Stimulated activated CD8-positive, alpha-beta memory T cell treated with anti-CD3 and anti-CD28 coated beads, Interleukin-4, amount 100 ng/mL, for 24 hours (primary cell): Measurements from ENCODE around the gene UNC93A.
"Not testable (repeated sequence)": the region's sequence is repeated elsewhere in the genome, so short reads cannot be mapped to it uniquely, and the experiment has no call there.

Experiments used
- DNase-seq: peaks from one replicate; pipeline ENCODE4 v3.0.0-alpha.2; 2020; ENCODE audit warnings: low read depth

Gene UNC93A

DNA sequence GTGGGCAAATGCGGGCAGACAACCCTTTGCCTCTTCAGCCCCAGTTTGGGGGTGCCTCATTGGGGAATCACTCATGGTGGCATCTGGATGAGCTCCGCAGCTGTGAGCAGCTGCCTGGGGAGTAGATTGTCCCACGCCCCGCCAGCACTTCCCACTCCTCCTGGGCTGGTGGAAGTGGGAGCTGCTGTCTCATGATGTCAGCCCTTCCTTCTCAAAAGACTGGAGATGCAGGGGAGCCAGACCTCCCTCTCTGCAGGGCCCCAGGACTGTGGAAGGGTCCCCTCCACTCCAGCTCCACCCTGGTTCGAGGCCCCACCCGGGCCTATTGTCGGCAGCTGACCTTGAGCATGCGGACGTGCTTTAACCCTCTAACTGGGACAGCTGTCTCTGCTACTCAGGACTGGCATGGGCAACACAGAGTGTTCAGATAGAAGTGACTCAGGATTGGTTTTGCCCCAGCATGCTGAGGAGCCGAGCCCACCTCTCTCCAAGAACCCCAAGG is 2.0 kb downstream of the UNC93A start:
- DNase-seq, result no peak

DNA sequence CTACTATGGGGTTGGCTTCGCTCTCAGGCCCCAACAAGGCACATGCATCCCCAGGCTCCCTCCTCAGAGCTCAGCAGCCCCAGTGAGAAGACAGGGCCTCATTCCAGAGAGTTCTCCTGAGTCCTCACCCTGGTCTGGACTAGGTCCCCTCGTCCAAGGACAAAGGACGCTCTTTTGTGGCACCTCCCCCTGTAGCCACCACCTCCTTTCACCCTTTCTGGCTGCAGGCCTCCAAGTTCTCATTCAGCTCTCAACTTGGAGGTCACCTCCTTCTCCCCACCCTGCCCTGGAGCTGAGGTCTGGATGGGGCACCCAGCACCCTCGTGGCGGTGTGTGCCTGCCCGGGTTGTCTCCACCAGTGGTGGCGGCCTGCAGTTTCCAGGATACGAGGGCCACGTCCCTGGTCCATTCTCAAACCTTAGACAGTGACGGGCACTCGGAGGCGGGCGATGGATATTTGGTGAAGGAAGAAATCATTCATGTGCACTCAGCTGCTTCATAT is 2.5 kb downstream of the UNC93A start:
- no peak for DNase-seq

DNA sequence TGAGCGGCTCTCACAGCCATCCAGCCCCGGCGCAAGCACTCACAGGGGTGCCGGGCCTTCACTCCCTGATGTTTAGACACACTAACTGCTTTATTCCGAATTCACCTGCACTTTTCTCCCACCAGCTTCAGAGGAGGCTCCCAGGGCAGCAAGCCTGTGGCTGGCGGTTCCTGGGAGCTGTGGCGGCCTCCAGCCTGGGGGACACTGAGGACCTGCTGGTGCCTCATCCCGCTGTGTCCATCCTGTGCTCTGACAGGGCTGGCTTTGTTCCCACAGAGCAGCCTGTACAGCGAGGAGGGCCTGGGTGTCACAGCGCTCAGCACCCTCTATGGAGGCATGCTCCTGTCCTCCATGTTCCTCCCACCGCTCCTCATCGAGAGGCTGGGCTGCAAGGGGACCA is 3.1 kb downstream of the UNC93A start:
- DNase-seq, result no peak

DNA sequence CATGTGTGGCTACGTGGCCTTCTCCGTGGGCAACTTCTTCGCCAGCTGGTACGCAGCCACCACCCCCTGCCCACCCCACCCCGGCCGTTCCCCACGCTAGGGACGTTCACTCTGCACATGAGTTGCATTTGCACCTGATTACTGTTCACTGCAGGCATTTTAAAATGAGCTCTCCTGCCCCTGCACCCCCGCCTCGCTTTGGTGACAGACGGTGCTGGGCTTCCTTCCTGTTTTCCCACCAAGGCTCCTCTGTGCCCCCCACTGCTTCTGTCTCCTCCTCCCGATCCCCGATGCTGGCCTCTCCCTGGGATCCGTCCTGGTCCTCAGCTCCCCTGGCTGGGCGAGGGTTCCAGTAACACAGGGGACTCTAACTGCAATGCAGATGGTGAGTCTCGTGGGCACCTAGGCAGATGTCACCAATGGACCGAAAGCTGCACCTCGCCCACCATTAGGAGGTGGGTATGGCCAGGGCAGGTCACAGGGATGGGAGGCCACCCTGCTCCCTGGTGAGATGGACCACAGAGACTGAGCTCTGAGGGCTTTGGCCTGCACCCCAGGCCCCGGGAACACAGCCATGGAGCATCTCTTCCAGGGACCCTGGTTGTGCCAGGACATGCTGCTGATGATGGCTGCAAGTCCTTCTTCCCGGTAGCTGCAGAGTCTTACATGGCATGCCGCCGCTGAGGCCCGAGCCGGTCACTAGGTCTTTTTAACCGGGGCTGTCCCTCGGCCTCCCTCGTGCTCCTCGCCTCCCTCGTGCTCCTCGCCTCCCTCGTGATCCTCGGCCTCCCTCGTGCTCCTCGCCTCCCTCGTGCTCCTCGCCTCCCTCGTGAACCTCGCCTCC is 3.8 kb downstream of the UNC93A start:
- DNase-seq, result no peak

DNA sequence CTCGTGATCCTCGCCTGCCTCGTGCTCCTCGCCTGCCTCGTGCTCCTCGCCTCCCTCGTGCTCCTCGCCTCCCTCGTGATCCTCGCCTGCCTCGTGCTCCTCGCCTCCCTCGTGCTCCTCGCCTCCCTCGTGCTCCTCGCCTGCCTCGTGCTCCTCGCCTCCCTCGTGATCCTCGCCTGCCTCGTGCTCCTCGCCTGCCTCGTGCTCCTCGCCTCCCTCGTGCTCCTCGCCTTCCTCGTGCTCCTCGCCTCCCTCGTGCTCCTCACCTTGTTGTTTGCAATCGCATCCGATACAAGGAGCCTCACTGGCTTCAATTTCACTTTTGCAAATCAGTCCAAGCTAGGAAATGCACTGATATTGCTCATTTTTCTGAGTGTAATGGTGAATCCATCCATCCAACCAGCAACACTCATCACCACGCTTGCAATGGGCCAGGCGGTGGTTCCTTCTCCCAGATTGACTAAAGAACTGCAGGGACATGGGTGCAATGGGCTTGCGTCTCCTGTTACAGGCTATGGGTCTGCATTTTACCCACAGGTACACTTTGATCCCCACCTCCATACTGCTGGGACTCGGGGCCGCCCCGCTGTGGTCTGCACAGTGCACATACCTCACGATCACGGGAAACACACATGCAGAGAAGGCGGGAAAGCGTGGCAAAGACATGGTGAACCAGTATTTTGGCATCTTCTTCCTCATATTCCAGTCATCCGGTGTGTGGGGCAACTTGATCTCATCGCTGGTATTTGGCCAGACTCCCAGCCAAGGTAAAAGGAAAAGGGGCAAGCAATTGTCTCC is 4.6 kb downstream of the UNC93A start:
- DNase-seq, result no peak

DNA sequence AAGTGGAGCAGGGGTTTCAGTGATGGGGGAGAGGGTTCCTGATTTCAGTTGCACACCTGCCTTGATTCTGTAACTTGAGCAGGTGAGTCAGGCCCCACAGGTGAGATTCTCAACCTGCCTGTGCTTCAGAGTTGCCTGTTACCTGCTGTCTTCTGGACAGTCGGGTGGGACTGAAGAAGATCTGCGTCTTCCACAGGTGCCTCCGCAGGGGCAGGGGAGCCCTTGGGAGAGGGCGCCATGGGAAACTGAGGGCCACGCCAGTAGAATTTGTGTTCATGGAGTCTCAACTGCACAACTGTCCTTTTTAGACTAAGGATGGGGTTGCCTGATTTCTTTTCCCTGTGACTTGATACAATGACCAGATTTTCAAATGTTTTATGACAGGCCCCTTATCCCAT is 5.2 kb downstream of the UNC93A start:
- no peak for DNase-seq

DNA sequence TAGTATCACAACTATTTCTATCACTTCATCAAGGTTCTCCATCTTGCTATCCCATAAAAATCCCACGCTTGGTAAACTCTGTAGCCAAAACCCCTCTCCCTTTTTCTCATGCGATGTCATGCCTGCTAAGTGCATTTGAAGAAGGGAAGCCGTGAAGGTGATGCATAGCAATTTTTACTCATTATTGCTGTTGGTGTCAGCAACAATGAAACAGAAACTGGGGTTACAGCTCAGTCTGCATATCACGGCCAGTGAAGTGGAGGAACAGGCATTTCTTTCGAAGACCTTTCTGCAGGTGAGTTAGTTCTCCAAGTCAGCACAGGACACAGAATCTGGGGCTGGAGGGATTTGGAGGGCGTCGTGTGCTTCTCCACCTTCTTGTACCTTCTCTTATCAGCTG is 5.8 kb downstream of the UNC93A start:
- DNase-seq, result no peak

DNA sequence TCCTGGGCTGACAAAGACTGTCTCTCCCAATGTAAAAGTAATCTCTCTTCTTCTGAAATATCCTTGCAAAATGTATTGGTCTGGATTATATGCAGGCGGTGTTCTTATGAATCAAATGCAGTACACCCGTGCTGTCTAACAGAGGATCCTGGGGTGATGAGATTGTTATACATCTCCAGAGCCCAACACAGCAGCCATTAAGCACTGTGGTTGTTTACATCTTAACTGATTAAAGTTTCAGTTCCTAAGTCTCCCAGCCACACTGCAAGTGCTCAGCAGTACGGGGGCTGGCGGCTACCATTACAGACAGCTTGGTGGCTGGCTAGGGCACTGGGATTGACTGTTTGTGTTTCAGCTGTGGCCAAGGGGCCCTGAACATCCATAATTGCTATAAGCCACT is 7.0 kb downstream of the UNC93A start:
- no peak for DNase-seq

DNA sequence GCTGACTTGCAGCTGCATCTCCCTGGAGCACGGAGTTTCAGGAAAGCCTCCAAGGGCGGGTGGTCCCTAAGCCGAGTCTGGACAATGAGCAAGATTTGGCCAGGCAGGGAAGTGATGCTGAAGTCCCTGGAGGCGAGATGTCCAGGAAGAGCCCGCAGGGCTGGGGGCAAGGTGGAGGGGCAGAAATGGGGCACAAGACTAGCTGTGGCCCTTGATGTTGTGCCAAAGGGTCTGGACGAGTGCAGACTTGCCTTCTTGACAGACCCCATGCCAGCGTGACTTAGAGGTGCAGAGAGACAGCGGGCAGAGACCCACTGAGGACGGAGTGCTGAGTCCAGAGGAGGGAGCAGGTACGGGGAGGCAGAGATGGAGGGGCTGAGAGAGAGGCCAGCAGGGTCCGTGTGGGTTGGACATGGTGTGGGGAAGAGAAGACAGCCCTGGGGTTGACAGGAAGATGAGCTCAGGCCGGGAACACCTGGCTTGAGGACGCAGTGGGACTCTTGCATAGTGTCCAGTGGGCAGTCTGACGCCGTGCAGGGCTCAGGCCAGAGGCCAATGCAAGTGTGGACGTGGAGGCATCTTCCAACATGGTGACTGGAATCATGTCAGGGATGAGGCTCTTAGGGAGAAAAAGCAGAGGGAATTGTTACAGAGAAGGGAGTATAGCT is 8.7 kb downstream of the UNC93A start:
- DNase-seq, result no peak

DNA sequence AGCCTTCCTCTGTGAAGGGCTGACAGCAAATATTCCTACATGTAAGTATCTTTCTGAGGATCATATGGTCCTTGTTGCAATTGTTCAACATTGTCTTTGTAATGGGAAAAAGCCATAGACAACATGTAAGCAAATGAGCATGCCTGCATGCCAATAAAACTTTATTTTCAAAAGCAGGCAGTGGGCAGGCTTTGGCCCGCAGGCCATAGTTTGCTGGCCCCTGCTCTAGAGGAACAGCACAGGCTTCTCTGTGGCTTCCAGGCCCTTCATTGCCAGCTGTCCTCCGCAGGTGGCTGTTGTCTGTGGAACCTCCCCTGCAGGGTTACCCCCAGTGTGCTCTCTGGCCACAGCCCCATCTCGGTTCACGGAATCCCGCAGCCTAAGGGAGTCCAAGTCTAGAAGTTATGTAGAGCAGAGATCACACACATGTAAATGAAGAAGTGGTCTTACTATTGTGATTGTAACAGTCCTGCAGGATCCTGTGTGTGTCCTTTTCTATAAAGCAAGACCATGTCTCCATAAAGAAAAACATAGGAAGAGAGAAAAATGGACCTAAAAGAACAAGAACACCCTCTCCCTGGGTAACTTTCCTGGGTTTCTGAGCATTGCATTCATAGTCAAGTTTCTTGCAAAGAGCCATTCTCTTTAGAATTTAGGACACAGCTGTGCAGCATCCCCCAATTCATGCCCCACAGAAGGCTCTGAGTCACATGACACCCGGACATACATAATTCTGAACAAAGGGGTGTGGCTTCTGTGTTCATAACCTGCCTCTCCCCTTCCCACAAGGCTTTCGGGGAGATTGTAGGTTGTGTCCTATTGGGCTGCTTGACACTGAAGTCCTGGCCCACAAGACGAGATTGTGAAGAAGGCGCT is 10.0 kb downstream of the UNC93A start:
- DNase-seq, result no peak

DNA sequence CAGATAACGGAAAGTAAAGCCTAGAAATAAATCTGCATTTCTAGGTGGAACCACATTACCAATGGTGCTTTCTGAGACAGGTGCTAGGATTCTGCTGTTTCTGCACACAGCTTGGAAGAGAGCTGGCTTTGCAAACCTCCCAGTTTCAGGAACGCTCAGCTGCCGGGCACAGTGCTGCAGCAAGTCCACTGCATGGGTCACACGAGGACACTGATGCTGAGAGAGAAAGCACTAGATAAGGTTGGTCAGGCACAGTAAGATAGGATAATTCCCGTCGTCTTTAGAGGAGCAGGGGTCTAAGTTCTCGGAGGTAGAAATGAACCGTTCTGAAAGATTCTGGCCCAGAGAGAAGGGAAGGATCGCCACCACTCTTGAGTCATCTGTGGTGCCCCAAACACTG is 11.0 kb downstream of the UNC93A start:
- no peak for DNase-seq

DNA sequence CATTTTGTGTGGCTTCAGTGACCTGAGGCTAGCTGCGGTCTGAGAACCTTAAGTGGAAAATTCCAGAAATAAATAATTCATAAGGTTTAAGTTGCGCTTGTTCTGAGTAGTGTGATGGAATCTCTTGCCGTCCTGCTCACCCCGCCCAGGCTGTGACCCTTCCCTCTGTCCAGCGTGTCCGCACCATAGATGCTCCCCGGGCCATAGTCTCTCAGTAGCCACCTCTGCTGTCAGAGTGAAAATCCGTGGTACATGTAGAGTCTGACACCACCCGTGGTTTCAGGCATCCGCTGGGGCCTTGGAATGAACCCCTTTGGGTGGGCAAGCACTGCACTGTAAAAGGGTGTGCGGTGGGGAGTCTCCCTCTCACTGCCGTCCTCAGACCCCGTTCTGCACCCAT is 11.7 kb downstream of the UNC93A start:
- DNase-seq, result no peak

DNA sequence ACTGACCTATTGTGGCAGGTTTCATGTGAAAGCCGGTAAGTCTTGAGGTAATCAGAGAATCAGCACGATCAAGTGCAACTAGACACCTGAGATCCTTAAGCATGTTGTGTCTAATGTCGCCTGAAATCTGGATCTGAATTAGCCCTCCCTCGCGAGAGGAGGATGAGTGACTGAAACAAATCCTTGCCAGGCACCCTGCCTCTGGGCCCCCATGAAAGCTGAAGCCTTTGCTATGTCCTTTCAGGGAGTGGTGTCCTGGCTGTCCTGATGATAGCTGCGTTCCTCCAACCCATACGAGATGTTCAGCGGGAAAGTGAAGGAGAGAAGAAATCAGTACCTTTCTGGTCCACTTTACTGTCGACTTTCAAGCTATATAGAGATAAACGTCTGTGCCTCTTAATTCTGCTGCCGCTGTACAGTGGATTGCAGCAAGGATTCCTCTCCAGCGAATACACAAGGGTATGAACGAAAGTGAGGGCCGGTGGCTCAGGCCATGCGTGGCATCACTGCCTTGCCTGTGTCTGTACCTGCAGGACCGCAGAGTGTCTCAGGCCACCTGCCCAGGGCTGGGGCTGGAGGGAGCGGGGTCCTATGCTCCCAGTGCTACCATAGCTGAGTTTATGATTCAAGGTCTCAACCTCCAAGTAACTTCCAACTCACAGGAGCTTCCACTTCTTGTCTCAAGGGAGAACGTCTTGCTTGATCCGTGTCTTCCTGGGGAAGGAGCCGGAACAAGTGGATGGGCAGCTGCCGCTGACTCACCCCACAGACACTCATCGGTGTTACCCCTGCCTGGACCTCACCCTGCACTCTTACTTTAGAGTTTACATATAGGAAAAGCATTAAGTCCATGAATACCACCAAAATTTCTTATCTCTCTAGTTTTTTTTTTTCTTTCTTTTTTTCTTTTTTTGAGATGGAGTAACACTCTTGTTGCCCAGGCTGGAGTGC is 12.8 kb downstream of the UNC93A start:
- DNase-seq, result no peak

DNA sequence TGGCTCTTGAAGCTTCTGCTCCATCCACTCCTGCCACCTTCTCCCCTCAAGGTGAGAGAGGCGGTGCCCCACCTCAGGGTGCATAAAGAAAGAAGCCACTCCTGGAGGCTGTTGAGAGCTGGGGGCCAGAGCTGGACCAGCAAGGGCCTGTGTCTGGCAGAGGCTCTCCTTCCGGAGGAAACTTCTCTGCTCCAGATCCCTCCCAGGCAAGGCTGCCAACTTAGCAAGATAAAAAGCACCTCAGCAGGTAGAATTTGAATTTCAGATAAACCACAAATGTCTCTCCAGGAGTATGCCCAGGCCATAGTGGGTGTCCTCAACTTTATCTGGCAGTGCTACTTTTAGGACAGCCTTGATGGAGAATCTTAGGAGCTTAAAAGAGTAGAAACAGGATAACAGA is 13.8 kb downstream of the UNC93A start:
- DNase-seq, result no peak

DNA sequence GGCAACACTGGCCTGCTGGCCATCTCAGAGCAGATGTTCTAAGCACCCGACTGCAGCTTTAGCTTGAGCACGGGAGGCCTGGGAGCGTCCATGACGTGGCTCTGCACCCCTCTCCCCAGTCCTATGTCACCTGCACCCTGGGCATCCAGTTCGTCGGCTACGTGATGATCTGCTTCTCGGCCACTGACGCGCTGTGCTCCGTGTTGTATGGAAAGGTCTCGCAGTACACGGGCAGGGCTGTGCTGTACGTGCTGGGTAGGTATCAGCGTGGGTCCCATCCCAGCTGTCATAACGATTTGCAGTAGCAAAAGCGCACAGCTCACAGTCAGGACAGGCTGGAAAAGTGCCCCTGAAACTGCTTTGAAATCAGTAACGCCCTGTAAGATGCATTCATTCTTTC is 14.7 kb downstream of the UNC93A start:
- DNase-seq, result no peak

DNA sequence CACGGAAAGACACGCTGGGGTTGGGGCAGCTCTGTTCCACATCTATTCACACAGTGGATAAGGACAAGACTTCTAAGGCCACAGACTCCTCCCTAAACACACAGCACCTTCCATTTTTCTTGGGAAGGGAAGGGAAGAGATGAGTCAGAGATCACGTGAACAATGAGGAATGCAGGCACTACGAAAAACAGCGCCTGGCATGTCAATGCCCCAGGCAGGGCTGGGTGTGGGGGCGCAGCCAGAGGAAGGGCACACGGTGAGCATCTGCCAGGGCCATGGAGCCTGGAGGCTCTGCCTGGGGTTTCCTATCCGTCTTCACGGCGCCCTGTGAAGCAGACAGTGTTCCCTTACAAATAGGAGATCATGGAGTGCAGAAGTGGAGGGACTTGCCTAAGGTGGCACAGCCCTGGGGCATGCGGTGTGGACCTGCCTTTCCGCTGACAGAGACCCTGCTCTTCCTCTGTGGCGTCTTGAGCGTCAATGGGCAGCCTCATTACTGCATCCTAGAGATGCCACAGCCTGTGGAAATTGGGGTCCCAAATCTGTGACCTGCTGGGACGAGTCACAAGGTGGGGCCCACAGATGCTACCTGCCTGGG is 15.4 kb downstream of the UNC93A start:
- DNase-seq, result no peak

DNA sequence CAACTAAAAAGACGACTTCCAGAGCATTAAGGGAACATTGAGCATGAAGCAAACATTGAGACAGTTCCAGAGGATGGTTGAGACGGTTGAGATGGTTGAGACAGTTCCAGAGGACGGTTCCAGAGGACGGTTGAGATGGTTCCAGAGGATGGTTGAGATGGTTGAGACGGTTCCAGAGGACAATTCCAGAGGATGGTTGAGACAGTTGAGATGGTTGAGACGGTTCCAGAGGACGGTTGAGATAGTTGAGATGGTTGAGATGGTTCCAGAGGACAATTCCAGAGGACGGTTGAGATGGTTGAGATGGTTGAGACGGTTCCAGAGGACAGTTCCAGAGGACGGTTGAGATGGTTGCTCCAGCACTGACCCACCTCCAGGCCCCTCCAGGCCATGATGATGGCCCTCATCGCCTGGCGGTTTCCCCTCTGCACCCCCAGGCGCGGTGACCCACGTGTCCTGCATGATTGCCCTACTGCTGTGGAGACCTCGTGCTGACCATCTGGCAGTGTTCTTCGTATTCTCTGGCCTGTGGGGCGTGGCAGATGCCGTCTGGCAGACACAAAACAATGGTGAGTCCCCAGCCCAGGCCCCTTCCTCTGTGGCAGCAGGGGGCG is 16.3 kb downstream of the UNC93A start:
- no peak for DNase-seq

DNA sequence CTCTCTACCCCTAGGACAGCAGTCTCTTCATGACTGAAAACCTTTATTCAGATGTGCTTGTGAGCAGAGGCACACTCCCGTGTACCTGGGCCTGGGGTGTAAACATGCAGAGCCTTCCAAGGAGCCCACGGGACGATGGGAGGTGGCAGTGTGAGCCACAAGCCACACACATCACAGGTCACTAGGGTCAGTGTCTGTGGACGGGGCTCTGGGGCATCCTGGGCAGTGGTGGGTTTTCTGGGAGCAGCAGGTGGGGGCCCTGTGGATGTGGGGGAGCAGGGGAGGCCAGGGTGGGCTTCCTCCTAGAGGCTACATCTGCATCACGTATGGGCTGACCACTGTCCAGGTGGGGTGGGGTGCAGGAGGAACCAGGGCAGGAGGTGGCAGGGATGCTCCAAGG is 17.1 kb downstream of the UNC93A start:
- no peak for DNase-seq

DNA sequence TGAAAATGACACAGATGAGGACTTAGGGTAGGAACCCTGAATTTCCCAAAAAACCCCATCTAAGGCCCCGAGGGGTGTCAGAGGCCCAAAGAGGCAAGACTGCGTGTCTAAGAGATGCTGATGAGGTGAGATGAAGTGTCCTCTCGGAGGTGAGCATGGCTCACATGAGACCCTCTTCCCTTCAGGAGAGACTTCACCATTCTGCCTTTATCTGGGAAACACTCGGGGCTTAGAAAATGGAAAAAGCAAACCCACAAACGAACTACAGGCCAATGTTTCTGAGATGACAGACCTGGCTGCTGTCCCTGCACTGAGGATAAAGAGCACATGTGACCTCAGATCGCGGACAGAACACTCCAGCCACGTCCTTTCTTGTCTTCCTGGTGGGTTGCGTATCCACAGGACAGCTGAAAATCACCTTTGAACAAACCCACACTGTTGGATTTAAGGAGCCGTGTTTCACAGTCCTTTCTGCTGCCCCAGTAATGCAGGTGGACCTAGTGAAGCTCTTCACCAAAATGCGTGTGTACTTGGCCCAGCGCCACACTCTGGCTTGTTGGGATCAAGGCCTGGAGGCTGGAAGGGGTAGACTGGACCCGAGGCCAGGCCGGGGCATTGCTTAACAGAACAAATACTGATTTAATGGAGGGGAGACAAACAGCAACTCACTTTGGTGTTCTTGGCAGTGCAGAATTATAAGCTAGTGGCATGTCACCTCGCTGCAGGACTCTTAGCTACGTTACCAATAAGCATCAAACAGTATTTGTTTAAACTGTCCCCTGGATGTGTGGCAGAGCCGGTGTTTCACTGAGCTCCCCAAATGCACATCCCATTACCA is 18.5 kb downstream of the UNC93A start:
- DNase-seq, result not testable (repeated sequence)
